Stimulated activated CD4-positive, alpha-beta T cell treated with anti-CD3 and anti-CD28 coated beads, Interleukin-4, amount 100 ng/mL, for 48 hours (primary cell): ENCODE measurements around the gene PTPRD.

ENCODE experiments used
- DNase-seq, 2 donors: peaks; one replicate each; pipeline ENCODE4 v3.0.0-alpha.2; 2020; ENCODE audit warnings: low read depth in 2 of 2

Gene PTPRD

DNA sequence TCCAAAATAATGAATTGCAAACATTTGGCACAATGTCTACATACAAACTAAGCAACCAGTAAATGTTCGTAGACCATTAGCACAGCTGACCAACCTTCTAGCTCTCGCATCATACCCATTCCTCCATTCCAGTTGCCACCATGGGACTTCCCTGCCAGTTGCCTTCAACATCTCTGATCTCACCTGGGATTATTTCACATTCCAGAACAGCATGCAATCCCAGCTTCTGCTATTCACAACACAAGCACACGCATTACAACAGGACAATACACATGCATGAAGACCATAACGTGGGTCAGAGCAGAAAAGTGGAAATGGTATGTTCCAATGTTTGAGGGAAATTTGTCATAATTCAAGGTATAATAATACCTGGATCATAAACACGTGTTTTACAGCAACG is 1965.0 kb downstream of the PTPRD start:
- DNase-seq: no peak

DNA sequence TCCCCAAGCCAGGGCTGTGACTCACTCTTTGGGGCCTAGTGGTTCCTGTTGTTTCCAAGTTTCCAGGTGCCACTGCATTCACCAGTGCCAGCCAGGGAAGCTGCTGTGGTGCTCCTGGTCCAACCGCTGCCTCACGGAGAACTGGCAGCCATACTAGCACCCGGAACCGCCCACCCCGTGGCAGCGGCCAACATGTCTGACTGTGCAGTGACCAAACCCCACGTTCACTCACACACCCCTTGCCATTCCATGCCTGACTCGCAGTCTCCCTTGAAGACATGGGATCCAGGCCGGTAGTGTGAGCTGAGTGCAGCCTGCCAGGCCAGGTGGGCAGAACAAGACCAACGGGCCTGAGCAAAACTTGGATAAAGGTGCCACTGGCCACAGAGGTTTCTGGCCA is 1968.2 kb downstream of the PTPRD start:
- no peak for DNase-seq

DNA sequence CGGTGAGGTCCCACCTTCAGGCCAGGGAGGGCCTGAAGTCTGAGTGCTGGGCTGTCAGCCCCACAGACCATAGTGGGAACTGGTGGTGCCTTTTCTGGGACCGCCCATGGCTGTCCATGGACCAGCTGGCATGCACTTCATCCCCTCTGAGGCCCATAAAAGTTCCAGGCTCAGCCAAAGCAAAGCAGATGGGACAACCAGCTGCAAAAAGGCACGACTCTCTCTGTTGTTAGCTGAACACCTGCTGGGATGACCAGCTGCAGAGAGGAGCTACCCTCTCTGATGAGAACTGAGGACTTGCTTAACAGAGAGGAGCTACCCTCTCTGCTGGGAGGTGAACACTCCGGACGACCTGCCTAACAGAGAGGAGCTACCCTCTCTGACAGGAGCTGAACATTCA is 1968.9 kb downstream of the PTPRD start:
- no peak for DNase-seq

DNA sequence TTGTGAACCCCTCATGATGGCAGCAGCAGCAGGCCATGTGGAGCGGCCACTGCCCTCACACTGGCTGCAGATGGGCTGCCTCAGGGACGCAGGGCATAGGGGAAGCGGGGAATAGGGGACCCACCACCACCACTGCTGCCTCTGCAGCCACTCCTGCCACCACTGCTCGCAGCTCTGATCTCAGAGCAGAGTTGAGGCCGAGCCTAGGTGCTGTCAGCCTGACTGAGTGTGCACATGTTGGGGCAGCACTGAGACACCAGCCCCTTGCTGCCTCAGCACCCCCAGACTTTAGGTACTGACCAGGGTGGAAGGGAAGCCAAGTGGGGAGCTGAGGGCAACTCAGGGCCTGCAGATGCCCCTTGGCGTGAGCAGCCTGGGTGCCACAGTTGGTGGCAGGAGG is 1969.3 kb downstream of the PTPRD start:
- DNase-seq: no peak

DNA sequence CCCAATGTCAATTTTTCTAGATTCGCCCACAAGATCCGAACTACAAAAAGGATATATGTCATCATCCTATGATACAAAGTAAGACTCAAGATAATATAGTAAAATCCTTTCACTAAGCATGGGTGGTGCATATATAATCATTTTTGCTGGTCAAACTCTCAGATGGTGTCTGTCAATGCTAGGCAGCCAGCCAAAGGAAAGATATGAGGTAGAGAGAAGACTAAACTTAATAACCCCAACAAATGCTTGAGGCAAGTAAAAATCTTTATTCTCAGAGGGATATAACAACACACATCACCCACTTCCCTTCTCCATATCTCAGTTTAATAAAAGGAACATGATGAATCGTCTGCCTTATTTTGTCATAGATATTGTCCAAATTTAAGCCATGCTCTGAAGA is 1972.0 kb downstream of the PTPRD start:
- DNase-seq: no peak

DNA sequence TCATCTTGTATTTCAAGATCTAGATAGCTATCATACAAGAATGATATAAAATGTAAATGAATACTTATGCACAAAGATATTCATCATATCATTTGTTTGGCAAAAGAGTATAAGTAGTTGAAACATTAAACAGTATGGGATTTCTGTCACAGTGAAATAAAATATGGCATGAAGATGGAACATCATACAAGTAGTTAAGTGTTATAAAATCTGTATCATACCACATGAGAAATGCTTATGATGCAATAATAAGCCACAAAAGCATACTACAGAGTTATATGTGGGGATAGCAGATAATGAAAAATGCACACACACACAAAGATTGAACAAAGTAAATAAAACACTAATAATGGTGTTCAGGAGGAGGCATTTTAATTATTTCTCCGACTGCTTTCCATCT is 1975.2 kb downstream of the PTPRD start:
- DNase-seq: no peak

DNA sequence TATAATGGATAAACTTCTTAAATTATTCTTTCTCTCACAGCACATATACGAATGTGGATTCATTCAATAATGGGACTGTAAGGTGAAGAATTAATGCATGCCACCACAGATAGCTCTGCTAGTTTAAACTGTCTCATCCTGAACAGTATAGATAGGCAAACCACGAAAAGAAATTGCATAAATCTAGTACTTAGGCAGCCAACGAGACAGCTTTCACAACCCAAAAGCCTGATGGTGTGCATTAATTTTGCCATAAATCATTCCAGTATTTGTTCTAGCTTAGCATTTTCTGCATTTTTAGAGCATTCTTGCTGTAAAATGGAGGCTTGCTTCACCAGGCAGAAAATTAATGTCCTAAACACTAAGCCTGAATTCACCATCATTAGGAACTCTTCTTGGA is 1979.0 kb downstream of the PTPRD start:
- no peak for DNase-seq

DNA sequence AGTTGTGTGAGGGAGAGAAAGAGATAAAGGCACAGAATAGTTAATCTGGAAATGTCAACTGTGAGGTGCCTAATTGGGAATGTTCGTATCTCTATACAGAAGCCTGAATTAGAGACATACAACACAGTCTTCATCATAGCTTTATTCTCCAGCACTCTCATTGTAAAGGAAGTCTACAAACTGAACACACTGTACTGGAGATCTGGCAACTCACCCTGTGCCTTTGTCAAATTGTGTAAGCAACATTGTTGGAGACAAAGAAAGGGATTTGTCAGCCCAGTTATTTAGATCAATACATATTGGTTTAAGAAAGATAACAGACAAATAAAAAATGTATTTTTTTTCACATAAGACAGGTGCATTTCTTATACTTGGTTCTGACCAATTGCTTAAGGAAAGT is 1980.3 kb downstream of the PTPRD start:
- no peak for DNase-seq

DNA sequence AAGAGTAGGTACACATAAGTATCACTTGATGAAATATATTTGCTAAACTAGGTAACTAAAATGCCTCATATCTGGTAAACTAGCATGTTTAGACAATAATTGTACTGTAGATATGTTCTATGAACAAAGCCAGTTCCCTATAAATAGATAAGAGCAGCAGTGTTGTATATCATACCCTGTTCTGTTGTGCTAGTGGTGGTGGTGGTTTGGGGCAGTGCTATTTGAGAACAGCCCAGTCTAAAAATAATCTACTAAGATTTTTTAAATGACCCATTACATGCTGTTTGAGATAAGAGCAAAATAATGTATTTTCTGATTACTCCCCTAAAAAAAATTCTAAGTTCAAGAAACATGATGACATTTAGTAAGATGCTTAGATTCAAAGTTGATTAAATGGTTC is 1984.0 kb downstream of the PTPRD start:
- DNase-seq: no peak

DNA sequence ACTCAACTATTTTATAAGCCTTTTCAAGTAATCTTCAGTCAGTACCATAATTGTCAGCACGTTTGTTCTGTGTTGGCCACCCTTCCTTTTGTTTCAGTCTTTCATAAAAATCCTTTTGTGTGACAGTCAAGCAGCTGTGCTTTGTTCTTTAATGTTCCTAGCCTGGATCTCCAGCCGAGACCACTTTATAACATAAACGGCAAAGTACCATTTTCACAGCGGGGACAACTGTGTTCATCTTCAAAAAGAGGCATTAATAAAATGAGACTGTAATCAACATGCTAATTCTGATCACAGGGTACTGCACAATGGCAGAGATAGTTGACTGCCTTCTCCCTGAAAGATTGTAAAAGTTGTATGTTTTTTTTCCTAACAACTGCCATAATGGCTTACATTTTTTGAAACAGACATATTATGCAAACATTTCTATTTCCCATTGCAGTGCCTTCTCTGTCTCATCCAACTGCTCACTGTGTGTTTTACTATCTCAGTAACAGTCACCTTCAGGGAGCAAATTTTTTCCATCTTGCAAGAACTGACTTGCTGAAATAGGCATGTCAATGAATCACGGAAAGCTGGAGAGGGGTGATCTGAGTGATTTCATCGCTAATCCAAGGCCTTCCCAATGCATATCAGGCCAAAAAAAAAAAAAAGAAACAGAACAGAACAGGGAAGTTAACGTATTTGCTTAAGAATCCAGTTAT is 1984.7 kb downstream of the PTPRD start:
- DNase-seq: no peak

DNA sequence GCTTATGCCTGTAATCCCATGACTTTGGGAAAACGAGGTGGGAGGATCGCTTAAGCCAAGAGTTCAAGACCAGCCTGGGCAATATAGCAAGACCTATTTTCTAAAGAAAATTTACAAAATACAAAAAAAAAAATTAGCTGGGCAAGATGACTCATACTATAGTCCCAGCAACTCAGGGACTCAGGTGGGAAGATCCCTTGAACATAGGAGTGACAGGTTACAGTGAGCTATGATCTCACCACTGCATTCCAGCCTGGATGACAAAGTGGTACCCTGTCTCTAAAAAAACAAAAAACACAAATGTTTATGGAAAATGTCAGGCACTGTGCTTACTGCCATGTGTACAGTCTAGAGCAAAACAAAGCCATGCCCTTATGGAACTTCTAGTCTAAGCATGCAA is 1989.9 kb downstream of the PTPRD start:
- no peak for DNase-seq

DNA sequence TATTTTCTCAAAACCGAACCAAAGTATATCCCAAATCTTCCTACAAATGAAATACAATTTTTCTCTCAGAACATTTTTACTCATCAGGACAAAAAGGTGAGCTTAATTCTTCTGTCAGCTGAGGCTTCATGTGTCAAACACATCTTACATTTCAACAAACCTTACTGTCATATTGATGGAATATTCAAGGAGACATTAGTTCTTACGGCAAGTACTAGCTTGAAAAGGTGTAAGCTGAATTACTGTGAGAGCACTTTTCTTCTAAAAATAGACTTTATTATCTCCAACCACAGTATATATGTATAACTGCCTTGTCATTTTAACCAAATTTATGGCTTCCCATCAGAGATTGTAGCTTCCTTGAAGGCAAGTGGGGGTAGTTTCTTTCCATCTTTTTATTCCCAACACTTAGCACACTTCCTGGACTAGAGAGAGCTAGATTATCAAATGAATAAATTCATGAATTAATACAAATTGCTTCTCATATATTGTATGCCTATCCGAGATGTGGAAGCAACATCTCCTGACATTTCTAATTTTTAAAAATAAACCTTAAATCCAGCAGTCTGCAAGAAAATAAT is 1990.5 kb downstream of the PTPRD start:
- no peak for DNase-seq

DNA sequence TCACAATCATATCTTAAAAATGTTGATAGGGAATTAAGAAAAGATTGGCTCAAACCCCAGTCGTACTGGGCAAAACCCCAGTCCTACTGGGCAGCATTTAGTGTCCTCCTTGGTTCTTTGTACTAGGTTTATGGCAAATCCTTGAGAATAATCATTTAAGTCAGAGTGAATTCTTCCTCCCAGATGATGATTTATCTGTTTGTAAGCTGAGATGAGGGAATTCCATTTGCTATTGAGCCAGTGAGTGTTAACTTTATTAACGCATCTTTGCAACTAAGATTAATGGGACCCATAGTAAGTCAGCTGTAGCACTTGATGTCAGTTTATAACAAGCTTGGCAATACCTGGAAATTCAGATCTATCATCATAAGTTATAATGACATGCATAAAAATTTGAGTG is 1991.4 kb downstream of the PTPRD start:
- DNase-seq: no peak

DNA sequence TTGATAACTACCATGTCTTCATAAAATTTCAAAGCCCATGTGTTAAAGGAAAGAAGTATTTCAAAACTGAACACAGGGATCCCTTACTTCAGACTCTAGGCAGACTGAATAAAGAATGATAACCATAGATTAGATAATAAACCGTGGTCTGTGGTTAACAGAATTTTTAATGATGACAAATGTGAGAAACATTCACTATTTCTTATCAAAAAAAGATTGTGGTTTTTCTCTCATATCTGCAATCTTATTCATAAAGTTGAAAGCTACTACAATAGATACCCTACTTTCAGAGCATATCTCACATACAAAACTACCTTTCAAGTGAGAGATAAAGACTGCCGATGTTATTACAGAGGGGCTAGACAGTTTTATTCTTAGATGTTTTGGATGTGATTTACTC is 1996.4 kb downstream of the PTPRD start:
- no peak for DNase-seq

DNA sequence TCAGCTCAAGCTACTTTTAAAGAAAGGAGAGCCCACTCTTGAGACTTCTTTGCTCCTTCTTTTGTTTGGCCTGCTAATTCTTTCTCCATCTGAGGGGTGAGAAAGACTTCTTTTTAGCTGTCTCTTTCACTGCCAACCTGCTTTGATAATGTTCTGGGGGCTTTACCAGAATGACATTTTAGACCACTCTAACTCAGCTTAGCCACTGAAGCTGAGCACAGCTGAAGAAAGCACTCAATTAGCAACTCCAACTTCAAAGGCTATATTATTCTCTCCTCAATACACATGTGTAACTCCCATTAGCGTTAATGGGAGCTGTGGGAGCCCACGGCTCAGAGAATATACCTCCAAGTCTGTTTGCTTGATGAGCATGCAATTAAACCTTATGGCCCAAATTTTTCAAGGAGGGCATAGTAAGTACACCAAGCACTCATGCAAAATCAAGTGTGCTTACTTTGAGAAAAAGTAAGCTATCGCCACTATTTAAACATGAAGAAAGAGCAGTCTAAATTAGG is 1997.8 kb downstream of the PTPRD start:
- no peak for DNase-seq

DNA sequence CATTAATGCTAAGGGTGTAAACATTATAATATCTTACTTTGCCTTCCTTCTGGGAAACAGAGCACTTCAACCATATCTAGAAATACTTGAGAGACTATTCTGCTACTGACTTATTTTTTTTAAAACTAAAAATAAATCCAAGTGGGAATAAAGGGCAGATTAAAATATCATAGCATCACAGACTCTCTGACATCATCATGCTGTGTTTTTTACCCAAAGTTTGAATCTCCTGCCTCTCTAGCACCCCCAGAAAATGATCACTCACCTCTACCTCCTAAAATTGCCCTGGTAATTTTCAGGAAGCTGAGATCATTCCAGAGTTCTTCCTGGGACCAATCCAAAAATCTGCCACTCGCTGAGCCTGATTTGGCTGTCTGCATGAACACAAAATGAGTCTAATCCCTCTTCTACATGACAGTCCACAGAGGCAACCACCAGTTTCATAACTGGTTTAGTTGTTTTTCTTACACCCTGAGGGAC is 1999.4 kb downstream of the PTPRD start:
- DNase-seq: no peak

DNA sequence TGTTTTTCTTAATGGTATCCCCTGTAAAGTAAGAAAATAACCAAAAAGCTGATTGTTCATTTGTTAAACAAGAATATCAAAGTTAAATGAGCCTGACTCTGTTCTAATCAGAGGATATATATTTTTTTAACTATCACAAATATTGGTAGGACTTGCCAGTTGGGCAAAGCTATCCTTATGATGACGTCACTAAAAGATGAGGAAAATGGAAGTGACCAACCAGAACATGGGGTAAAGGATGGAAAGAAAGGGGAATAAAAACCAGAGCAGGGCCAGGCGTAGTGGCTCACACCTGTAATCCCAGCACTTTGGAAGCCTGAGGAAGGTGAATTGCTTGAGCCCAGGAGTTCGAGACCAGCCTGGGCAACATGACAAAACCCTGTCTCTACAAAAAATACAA is 2001.6 kb downstream of the PTPRD start:
- no peak for DNase-seq

DNA sequence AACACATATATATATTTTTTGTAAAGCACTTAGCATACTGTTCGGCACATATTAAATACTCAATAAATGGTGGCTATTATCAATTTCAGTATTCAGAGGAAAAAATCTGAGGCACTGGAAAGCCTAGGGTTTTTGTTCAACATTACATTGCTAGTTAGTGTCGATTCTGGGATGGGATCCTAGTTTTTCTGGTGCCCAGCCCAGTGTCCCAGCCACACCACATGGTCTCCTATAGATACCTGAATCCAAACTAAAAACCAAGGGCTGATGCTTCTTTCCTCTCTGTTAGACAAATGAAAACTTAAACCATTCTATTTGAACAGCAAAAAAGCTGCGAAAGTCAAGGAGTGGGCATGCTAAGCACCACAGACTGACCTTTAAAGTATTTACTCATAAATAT is 2002.5 kb downstream of the PTPRD start:
- no peak for DNase-seq

DNA sequence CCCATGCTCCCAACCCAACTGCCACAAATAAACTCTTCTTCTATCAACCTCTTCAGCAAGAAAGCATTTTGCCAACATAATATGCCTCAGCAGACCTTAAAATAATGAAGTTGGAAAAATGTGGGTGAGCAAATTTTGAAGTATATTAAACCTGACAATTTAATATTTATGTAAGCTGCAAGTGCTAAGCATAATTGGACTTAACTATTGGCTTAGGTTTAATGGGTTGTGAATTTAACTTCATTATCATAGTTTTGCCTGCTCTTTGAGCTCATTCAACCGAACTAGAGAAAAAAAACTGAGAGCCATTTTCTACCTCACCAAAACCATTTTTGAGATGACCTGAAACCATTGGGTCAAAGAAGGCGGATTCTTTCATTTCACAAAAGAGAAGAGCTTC is 2007.7 kb downstream of the PTPRD start:
- DNase-seq: no peak

DNA sequence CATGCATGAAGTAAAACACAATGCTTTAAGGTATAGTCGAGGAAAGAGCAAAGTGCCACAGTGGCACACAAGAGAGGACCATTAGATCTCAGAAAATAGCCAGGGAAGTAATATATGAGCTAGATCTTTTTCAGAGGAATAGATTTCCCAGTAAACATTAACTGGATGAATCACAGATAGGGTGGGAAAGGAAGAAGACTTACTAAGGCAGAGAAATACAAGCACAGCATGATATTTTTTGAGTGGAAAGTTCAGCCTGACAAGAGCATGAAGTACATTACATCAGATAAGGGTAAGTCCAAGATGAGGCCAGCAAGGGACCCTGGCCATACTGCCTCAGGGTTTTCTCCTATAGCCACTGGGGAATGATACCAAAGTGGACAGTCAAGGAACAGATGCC is 2008.6 kb downstream of the PTPRD start:
- DNase-seq: no peak

DNA sequence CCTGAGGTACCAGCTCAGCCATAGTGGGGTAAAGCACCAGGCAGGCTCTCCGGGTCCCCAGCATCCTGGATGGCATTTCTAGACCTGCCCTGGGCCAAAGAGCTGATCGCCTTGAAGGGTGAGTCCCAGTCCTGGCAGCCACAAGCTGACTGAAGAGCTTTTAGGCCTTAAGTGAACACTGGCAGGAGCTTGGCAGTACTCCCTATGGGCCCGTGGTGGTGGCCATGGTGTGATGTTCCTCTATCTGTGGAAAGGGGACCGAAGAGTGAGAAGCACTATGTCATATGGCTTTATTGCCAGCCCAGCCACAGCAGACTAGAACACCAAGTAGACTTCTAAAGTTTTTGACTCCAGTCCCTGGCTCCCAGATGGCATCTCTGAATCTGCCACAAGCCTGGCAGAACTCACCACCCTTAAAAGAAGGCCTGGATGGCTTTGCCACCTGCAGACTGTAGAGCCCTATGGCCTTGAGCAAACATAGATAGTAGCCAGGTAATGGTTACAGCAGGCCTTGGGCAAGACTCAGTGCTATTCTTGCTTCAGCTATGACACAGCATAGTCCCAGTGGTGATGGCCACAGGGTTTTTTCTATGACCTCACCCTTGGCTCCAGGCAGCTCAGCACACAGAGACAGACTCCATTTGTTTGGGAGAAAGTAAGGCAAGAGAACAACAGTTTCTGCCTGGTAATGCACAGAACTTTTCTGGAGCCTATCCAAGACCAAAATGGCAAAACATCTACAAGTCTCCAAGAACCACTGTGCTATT is 2011.7 kb downstream of the PTPRD start:
- no peak for DNase-seq

DNA sequence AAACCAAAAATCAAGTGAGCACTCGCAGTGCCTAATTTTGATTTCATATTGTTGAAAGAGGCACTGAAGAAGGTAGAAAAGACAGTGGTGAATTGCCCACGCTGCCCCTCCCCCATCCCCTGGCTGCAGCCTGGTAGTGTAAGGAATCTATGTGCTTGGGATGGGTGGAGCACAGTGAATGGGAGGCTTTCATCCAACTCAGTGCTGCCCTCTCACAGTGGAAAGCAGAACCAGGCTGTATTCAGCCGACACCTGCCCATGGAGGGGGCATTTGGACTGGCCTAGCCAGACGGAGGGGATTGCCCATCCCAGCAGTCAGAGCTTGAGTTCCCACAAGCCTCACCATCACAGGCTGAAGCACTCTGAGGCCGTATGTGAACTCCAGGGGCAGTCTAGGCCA is 2012.9 kb downstream of the PTPRD start:
- DNase-seq: no peak

DNA sequence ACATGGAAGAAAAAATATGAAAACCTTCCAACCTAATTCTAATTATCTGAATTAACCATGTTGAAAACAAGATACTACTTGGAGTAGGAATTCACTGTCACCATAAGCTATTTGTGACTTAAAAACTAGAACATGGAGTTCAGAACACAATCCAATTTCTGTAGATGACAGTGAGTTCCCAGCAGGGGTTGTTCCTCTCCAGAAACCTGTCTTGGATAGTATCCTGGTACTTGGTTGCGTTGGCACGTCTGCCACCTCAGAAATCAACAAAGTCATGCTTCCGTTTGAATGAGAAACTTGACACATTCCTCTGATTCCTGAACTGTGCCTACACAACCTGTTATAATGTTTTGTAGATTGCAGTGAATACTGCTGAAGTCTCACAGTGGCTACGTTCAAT is 2023.3 kb downstream of the PTPRD start:
- no peak for DNase-seq
